OCI-LY1 (cell line): Measurements from ENCODE around the gene OPHN1.
"Not testable (repeated sequence)": the region's sequence is repeated elsewhere in the genome, so short reads cannot be mapped to it uniquely, and the experiment has no call there.

ENCODE experiments used
- H2AFZ ChIP-seq: fragments of 200-600 bp; sonication (generic), shearing (Covaris generic); 2 replicates; pipeline ENCODE4 v1.6.0; 2014; ENCODE audit warnings: antibody characterized with exemption, mild to moderate bottlenecking, low read length
- H3F3A ChIP-seq: fragments of 200-600 bp; sonication (generic), shearing (Covaris generic); 2 replicates; pipeline ENCODE4 v1.6.0; 2014; ENCODE audit warnings: mild to moderate bottlenecking, antibody characterized with exemption, low read length, moderate library complexity; ENCODE audit not compliant: insufficient read depth
- H3K27ac ChIP-seq: fragments of 200-600 bp; sonication (generic); 2 replicates; pipeline ENCODE4 v1.5.1; 2014; ENCODE audit warnings: low read length, mixed run types, mild to moderate bottlenecking, low read depth; ENCODE audit not compliant: poor library complexity, severe bottlenecking
- H3K27me3 ChIP-seq: fragments of 200-600 bp; sonication (generic); 2 replicates; pipeline ENCODE4 v1.6.0; 2014; ENCODE audit warnings: antibody characterized with exemption, mild to moderate bottlenecking, low read length, moderate library complexity; ENCODE audit not compliant: insufficient read depth
- H3K36me3 ChIP-seq: fragments of 200-600 bp; sonication (generic); 2 replicates; pipeline ENCODE4 v1.6.1; 2014; ENCODE audit warnings: mild to moderate bottlenecking, antibody characterized with exemption, low read length, moderate library complexity, mixed read lengths; ENCODE audit not compliant: insufficient read depth
- H3K4me1 ChIP-seq: fragments of 200-600 bp; sonication (generic); 2 replicates; pipeline ENCODE4 v1.5.1; 2014; ENCODE audit warnings: mild to moderate bottlenecking, low read length, moderate library complexity; ENCODE audit not compliant: insufficient read depth, severe bottlenecking
- H3K4me2 ChIP-seq: fragments of 200-600 bp; sonication (generic), shearing (Covaris generic); 2 replicates; pipeline ENCODE4 v1.6.1; 2014; ENCODE audit warnings: low read length
- H3K4me3 ChIP-seq: fragments of 200-600 bp; sonication (generic); 2 replicates; pipeline ENCODE4 v1.5.1; 2014; ENCODE audit warnings: low read length, low read depth, mild to moderate bottlenecking, mixed read lengths; ENCODE audit not compliant: poor library complexity, severe bottlenecking
- H3K79me2 ChIP-seq: fragments of 200-600 bp; shearing (Covaris generic); 2 replicates; pipeline ENCODE4 v1.6.1; 2016; ENCODE audit warnings: mixed run types, low read length, mixed read lengths; ENCODE audit not compliant: insufficient read depth
- H3K9ac ChIP-seq: fragments of 200-600 bp; sonication (generic), shearing (Covaris generic); 2 replicates; pipeline ENCODE4 v1.6.1; 2014; ENCODE audit warnings: mild to moderate bottlenecking, low read length, mixed read lengths
- H3K9me2 ChIP-seq: fragments of 200-600 bp; sonication (generic), shearing (Covaris generic); 2 replicates; pipeline ENCODE4 v1.6.1; 2014; ENCODE audit warnings: low read depth, mild to moderate bottlenecking, low read length, mixed read lengths
- H3K9me3 ChIP-seq: fragments of 200-600 bp; shearing (Covaris generic); 2 replicates; pipeline ENCODE4 v1.6.1; 2014; ENCODE audit warnings: low read length, mixed read lengths
- H4K20me1 ChIP-seq: fragments of 200-600 bp; sonication (generic), shearing (Covaris generic); 2 replicates; pipeline ENCODE4 v1.6.0; 2016; ENCODE audit warnings: mild to moderate bottlenecking, low read length; ENCODE audit not compliant: insufficient read depth
- CTCF ChIP-seq: fragments of 200-600 bp; sonication (generic), shearing (Covaris generic); IDR thresholded peaks from 2 replicates; pipeline ENCODE4 v1.5.1; 2017; ENCODE audit warnings: mild to moderate bottlenecking, antibody characterized with exemption, low read length, moderate library complexity, mixed read lengths
- EZH2 ChIP-seq: fragments of 200-600 bp; sonication (generic), shearing (Covaris generic); IDR thresholded peaks from 2 replicates; pipeline ENCODE4 v1.8.0; 2017; ENCODE audit warnings: borderline replicate concordance, mixed run types, mild to moderate bottlenecking, antibody characterized with exemption, low read length, moderate library complexity, mixed read lengths

The OPHN1 gene

GRCh38 chrX:68402094-68402493 is 31.2 kb downstream of the OPHN1 start:
- Histone ChIP-seq H3F3A (no peaks in the 10 kb centered on the region), H3K4me2 (no peak overlapping the region), H3K27me3 (no peaks in the 10 kb centered on the region), H3K36me3 (no peaks in the 10 kb centered on the region), H3K79me2 (no peaks in the 10 kb centered on the region), H3K27ac (no peak overlapping the region), H4K20me1 (no peaks in the 10 kb centered on the region), H3K9me2 (no peaks in the 10 kb centered on the region), H3K4me1 (no peaks in the 10 kb centered on the region), H3K9ac (no peak overlapping the region), H2AFZ (no peak overlapping the region), H3K9me3 (no peaks in the 10 kb centered on the region), H3K4me3 (no peak overlapping the region)
- TF ChIP-seq EZH2: no peak
- no peak for TF ChIP-seq CTCF

- Histone ChIP-seq H3K27me3 (no peaks in the 10 kb centered on the region), H3K4me1 (no peaks in the 10 kb centered on the region), H3K4me2 (no peak overlapping the region), H3K9me2 (no peaks in the 10 kb centered on the region), H2AFZ (no peak overlapping the region), H3K4me3 (no peak overlapping the region), H3F3A (no peaks in the 10 kb centered on the region), H3K27ac (no peak overlapping the region), H4K20me1 (no peaks in the 10 kb centered on the region), H3K9me3 (no peaks in the 10 kb centered on the region), H3K36me3 (no peaks in the 10 kb centered on the region), H3K9ac (no peak overlapping the region), H3K79me2 (no peaks in the 10 kb centered on the region)
- TF ChIP-seq EZH2: no peak
- no peak for TF ChIP-seq CTCF
These were observed 35.0 kb downstream of the OPHN1 start for GRCh38 chrX:68398291-68398690.

GRCh38 chrX:68396953-68397352 is 36.3 kb downstream of the OPHN1 start:
- Histone ChIP-seq H3K79me2 (no peaks in the 10 kb centered on the region), H3K36me3 (no peaks in the 10 kb centered on the region), H3K4me2 (no peak overlapping the region), H3K9me3 (no peaks in the 10 kb centered on the region), H3K27ac (no peak overlapping the region), H3K27me3 (no peaks in the 10 kb centered on the region), H4K20me1 (no peaks in the 10 kb centered on the region), H3K9ac (no peak overlapping the region), H3K4me3 (no peak overlapping the region), H3K4me1 (no peaks in the 10 kb centered on the region), H3K9me2 (no peaks in the 10 kb centered on the region), H2AFZ (no peak overlapping the region), H3F3A (no peaks in the 10 kb centered on the region)
- TF ChIP-seq EZH2 (no peak), CTCF (no peak)

- H3F3A ChIP-seq, H3K27ac ChIP-seq, H3K9me3 ChIP-seq, H3K4me3 ChIP-seq, H4K20me1 ChIP-seq, H3K36me3 ChIP-seq, H2AFZ ChIP-seq, H3K27me3 ChIP-seq, H3K4me1 ChIP-seq, H3K9ac ChIP-seq, H3K4me2 ChIP-seq, H3K79me2 ChIP-seq, H3K9me2 ChIP-seq: not testable (repeated sequence)
These were observed 43.8 kb downstream of the OPHN1 start for GRCh38 chrX:68389419-68389960.
